CD4-positive, alpha-beta T cell treated with Interleukin-4 for 4 hours (primary cell): Measurements from ENCODE around the gene MPPE1.
"Not testable (repeated sequence)": the region's sequence is repeated elsewhere in the genome, so short reads cannot be mapped to it uniquely, and the experiment has no call there.

ENCODE experiments used
- DNase-seq: peaks from one replicate; pipeline ENCODE4 v3.0.0-alpha.2; 2020

MPPE1 gene

DNA sequence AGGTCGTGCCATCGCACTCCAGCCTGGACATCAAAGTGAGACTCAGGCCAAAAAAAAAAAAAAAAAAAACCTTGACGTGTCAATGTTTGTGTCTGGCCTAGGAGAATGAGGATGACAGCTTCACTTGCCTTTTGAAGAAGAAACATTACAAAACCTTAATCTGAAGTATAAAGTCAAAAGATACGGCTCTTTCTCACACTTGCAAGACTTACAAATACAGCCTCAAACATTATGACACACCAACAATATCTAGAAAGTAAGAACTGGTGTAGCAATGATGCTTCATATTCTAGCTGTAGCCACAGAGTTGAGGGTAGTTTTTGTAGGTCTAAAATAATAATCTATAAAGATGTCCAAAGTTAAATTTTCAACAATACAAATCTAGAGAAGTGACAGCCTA, 25.5 kb downstream of the MPPE1 start:
- no peak for DNase-seq

DNA sequence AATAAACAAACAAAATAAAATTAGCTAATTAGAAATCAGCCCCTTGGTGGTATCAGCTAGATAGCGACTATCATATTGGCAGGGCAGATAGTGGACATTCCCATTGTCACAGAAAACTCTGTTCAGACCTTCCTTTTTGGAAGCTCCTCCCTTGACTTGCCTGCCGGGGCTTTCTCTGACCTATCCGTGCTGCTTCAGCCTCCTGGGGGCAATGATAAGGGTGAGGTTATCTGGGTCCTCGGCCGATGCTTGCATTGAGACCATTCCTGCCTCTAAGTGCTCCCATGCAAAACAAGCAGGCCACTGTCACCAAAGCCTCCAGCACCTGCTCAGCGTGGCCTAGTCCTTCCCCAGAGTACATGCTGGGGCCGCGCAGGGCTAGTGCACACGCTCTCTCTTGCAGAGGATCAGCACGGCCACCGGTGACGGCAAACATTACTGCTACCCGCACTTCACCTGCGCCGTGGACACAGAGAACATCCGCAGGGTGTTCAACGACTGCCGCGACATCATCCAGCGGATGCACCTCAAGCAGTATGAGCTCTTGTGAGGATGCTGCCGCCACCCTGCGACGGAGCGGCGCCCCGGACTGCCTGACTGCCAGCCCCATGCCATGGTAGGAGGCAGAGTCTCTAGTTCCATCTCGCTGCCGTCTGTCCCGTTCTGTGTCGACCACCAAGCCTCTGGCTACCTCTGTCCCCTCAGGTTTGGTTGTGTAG, 27.4 kb downstream of the MPPE1 start:
- DNase-seq: no peak

DNA sequence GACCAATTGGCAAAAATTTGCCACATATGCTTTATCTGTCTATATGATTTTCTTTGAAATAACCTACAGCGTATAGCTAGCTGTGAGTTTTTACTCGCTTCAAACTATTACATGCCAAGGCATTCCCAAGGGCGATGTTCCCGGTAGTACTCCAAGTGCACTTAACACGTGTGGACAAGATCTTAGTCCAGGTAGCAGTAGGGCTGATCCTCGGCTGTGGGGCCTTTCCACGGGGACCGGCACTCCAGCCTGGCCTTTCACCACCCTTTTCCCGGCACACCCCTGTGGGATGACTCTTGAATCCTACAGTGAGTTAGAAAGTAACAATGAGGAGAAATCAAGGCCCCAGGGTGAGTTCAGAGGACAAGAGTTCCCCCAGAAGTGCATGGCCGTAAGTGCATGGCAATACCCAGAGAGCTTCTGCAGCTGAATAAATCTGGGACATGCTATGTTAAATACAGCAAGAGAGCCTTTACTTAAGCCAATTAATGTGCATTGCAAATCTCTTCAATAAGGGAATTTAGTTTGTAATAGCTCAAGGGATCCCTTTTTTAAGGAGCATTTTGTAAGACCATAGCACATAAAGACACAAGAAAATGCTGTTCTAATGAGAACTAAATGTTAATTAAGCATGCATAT, 30.5 kb downstream of the MPPE1 start:
- no peak for DNase-seq

DNA sequence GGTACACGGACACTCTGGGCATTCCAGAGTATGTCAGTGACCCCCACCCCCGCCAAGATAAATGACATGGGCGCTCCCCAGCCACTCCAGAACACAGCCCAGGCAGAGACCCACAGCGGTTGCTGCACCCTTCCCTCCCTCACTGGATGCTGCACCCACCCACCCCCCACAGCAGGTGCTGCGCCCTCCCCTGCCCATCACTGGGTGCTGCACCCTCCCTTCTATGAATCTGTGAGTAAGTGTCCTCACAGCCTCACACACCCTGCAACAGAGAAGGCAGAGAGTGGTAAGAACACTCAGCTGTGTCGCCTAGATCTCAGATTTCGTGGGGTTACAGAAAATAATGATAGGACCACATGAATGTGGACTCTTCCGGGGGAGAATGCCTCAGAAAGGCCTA, 33.4 kb downstream of the MPPE1 start:
- no peak for DNase-seq

DNA sequence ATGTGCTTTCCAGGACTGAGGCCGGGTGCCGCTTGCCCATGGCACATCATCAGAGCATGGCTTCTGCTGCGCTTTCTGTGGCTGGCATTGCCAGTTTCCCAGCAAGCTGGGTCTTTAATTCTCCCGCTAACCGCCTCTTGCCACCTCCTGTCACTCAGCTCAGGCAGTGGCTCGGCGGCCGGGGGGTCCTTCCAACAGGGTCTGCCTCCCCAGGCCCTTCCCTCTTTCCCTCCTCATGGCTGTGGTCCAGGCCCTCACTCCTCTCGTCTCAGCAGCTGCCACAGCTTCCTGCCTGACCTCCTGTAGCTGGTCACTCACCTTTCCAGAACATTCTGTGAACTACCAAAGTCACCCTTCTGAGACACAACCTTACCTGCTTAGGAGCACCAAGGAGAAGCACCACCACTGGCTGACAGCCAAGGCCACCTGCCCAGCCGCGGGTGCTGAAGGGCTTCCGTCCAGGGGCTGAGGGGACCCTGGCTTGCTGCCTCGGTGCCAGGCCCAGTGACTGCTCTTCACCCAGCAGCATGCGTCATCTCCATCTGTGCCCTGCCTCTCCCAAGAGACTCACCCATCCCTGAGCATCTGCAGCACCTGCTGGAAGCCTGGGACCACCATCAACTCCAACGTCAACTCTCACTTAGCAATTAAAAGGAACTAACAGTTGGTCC, 34.3 kb downstream of the MPPE1 start:
- DNase-seq: no peak

DNA sequence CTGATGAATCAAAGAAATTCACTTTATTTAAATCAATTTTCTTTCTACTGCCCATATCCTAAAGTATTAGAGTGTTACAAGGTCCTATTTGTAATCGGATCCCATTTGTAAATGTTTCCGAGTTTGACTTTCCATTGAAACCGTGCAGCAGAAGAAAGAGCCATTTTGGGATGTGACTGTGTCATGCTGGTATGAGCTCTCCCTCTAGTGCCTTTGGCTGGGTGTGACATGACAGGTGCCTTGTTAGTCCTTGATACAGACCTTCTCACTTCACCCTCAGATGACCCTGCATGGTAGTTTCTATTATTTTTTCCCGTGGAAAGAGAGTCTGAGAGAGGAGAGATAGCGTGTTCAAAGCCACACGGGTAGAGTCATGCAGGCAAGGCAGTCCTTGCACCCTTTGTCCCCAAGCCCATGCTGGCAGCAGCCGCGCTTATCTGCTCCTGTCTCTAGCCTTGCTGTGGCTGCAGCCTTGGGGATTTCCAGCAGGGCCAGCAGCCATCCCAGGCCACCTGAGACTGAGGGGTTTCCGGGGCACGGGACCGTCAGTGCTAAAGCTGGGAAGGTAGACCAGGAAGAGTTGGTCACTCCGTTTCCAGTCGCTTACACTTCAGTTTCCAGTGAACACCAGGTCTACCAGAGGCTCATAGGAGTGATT, 35.5 kb downstream of the MPPE1 start:
- DNase-seq: no peak

DNA sequence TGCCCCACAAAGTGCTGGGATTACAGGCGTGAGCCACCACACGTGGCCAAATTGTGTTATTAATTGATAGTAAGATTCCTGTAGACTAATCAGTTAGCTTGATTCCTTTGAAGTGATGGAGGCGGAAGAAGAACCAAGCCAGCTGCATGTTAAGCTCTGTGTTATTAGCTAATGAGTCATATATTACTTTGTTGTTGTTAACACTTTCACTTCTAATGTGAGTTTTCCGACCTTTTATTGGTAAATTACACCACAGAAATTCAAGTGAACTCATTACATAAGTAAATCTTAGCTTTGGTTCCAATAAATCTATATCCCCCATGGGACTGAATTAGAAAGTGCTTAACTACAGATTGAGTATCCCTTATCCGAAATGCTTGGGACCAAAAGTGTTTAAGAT, 36.6 kb downstream of the MPPE1 start:
- peak; percentile 26 for DNase-seq

DNA sequence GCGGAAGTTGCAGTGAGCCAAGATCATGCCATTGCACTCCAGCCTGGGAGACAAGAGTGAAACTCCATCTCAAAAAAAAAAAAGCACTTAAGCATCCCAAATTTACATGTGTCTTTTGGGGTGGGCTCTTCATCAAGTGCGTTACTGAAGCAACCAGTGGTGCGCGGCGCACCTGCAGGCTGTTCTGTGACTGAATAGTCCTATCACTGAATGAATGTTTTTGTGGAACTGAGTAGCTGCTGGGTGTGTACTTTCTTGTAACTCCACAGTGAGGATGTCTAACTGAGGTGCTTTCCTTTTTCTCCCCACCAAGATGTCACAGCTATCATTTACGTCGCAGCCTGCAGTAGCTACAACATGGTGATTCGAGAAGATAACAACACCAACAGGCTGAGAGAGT, 39.9 kb downstream of the MPPE1 start:
- DNase-seq: no peak

DNA sequence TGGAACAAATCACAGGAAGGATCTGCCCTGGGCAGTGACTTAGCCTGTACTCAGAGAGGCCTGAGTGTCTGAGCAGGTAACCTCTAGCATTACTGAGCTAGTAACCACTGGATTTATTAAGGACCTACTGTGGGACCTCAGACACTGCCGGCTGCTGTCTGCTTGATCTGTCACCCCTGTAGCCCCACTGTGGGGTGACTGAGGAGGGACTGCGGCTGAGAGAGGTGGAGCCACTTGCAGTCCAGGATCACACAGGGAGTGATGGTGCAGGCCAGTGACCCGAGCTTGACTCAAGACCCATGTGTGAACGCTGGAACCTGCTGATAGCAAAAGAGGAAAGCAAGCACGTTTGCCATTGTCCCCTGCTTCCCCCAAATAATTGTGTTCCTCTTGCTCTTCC, 41.4 kb downstream of the MPPE1 start:
- no peak for DNase-seq

DNA sequence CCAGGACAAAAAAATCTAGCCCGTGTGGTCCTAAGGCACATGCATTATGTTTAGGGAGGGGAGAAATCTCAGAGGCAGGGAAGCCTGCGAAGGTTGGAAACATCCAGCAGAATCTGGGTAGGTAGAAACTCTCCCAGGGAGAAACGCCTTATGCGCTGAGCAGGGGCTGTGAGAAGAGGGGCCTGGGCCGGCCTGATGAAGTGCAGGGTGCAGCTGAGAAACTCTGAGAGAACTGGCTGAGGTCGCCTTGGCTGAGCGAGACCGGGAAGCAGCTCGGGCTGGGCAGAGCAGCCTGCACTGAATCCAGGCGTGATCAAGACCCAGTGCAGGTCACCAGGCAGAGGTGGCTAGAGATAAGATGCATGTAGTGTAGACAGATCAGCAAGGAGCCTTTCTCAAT, 41.8 kb downstream of the MPPE1 start:
- no peak for DNase-seq

DNA sequence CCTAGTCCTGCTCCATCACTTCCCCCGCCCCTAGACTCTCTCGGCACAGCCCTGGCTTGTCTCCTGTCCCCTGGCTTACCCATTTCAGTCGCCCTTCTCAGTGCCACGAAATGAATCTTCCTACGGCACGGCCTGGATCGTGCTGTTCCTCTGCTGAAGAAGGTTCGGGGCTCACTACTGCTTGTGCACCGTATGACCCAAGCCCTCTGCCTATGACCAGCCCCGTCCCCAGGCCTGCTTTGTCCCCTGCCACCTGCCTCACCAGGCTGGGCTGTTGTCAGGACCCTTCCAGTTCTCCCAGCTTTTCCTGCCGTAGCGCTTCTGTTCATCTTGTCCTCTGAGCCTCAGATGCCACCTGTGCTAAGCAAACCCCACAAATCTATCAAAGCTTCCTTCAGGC, 43.0 kb downstream of the MPPE1 start:
- no peak for DNase-seq

DNA sequence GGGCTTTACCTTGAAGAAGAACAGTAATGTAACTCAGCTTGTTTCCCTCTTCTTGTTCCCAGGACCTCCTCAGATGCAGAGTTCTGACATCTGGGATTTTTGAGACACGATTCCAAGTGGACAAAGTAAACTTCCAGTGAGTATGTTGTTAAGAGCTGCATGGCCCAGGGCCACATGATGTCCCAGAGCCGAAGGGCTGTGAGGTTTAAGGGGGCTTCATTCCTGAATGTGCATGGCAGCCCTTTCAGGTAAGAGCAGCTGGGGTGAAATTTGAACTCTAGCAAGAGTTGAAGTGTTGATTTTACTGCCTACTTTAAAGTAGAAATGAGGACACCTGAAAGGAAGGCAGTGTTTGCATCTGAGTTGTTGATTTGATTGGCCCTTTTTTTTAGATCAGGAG, 43.6 kb downstream of the MPPE1 start:
- DNase-seq: no peak

DNA sequence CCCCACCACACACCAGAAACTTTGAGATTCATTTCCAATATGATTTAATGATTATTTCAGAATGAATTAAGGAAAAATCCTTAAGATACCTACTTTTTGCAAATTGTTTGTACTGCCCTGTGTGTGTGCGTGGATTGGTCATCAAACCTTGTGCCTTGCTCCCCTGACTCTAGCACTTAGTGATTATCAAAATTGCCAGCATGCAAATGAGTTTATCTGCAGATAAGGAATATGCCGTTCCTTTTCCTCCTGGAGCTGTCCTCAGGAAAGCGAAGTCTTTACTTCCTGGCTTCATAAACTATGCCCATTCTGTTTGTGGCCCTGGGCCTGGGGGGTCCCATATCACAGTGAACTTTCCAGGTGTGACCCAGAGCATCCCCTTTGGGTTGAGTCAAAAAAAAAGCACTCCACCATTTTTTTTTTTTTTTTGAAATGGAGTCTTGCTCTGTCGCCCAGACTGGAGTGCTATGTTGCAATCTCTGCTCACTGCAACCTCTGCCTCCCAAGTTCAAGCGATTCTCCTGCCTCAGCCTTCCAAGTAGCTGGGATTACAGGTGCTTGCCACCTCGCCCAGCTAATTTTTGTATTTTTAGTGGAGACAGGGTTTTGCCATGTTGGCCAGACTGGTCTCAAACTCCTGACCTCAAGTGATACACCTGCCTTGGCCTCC, 45.5 kb downstream of the MPPE1 start:
- no peak for DNase-seq

DNA sequence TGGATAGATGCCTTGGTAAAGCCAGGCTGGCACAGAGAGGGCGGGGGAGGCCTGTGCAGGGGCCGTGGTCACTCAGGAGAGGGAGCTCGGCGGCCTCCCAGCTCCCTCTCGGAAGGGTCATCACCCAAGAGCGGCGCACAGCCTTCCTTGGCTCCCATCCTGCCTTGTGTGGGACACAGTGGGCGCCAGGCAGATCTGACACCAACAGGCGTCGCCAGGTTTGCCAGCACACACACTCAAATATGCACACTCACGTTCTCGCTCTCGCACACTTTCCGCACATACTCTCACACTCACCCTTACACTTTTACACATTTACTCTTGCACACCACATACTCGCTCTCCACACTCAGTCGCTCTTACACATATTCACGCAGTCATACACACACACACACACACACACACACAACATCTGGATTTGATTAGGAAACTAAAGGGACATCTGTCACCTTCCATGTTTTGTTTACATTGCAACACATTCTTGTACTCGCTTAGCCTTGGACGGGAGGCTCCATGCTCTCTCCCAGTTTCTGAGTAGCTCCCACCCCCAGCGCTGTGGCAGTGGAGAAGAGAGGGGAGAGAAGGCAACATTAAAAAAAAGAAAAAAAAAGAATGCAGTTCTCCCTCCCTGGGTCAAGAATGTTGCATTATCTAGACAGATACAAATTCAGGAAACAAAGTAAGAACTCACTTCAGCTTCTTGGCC, 46.4 kb downstream of the MPPE1 start:
- DNase-seq: no peak

DNA sequence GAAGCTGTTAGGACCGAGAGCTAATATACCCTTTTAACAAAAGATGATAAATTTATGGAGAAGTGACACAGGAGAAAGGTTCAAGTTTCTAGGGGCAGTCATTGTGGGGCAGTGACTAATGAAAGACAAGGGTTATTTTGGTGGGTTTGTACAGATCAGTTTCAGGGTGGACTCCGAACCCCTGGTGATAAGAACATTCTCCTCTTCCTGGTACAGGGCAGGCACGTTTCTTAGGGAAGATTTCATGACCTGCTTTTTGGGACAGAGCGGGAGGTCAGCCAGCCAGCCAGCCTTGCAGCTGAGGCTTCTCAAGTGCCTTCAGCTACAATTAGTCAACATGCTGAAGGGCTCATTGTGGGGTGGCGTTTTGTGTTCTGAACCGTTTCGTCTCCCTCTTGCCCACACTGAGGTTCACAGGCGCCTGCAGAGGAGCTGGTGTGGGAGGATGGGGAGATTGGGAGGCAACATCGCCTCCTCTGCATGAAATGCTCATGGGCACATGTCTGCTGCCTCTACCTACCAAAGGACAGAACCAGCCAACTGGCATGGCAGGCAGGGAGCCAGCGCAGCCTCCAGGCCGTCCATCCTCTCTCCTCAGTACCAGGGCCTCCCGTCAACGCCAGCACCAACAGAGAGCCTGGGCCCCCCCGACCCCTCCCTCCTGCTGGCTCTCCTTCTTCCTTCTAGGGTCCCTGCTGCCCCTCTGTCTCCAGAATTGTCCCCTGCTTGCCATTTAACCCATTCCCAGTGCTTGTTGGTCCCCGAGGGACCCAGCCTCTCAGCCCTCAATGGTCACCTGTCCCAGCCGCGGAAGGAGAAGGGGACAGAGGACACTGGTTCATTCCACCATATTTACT, 47.3 kb downstream of the MPPE1 start:
- no peak for DNase-seq

DNA sequence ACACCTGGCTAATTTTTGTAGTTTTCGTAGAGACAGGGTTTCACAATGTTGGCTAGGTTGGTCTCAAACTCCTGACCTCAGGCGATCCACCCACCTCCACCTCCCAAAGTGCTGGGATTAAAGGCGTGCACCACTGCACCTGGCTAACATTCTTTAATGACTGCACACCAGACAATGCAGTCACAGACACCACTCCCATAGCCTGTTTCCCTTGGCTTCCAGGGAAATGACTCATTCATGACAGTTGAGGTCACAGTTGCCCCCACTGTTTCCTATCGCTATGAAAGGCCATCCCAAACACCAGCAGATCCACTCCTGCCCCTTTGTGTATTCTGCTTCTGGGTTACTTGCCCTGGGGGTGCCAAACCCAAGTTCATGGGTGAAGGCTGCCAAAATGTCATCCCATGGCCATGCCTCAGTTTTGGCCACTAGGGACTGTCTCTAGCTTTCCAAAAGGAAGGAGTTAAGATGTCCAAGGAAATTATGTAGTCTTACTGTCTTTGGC, 48.2 kb downstream of the MPPE1 start:
- no peak for DNase-seq

DNA sequence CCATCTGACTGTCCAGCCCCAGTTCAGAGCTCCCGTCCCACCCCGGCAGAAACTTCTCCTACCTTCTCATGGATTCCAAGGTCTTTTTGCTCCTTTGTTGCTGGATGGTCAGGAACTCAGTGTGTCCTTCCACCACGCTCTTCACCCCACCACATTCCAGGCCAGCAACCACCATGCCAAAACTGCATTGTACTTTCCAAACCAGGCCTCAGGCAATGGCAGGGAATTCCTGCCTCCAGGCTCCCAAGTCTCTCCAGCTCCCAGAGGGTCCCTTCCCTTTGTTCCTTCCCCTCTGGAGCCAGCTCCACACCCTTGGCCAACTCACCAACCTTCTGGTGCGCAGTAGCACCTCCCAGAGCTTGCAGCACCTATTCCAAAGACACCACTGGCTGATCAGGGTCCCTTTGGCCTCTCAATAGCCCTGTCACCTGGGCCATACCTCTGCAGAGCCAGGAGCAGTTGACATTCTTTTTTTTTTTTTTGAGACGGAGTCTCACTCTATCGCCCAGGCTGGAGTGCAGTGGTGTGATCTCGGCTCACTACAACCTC, 48.8 kb downstream of the MPPE1 start:
- DNase-seq: no peak

DNA sequence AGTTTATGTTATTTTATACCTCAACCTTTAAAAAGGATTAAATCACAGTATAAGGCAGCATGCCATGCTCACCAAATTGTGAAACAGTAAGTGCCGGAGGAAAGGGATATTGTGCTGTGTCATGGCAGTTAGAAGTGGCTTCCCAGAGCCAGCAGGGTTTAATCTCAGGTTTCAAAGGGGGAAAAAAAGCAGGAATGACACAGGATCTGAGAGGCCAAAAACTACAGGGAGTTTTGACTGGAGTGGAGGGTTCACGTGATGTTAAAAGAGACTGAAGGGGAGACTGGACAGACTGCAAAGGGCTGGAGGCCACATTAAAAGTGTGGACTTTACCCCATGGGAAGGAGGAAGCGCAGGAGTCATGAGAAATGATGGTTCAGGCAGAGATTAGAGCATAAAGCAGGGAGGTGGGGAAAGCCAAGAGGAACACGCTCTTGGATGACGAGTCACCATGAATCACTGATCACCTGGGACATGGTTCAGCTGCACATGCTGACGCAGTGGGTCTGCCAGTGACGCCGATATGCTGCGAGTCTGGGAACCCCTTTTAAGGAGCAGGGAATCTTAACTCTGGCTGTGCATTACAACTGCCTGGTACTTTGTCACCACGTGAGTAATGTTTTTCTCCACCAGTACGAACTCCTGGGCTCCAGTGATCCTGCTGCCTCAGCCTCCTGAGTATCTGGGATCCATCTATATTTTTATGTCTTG, 50.8 kb downstream of the MPPE1 start:
- DNase-seq: no peak

DNA sequence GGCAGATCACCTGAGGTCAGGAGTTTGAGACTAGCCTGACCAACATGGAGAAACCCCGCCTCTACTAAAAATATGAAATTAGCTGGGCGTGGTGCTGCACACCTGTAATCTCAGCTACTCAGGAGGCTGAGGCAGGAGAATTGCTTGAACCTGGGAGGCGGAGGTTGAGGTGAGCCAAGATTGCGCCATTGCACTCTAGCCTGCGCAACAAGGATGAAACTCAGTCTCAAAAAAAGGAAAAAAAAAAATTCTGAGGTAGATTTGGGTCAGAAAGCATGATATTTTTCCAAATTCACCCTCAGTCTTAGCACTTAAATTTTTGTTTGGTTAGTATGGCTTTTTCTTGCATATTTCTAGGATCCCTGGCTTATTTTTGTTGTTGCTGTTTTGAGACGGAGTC, 53.6 kb downstream of the MPPE1 start:
- DNase-seq: not testable (repeated sequence)

DNA sequence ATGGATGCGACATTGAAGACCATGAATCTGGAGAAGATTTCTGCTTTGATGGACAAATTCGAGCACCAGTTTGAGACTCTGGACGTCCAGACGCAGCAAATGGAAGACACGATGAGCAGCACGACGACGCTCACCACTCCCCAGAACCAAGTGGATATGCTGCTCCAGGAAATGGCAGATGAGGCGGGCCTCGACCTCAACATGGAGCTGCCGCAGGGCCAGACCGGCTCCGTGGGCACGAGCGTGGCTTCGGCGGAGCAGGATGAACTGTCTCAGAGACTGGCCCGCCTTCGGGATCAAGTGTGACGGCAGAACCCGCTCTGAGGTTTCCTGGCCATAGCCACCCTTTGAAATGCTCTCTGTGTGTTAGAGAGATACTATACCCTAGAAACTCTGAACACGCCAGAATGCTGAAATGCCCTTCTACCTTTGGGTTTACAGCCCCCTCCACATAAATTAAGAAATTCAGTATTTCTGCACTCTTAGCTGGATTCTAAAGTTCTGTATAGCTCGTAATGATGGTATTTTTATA, 56.2 kb downstream of the MPPE1 start:
- peak; percentile 37 for DNase-seq
